HEK293T (cell line): ENCODE results near the gene GPR158.

Experiments used
- CTCF ChIA-PET: fragments of 350-600 bp; formaldehyde crosslinking; extraction: SDS; loops from one replicate; lab custom pipeline; 2021; ENCODE audit warnings: antibody characterized with exemption, inconsistent platforms; lab: Yijun Ruan, JAX
- POLR2A ChIA-PET: fragments of 350-600 bp; formaldehyde crosslinking; extraction: SDS; loops from one replicate; lab custom pipeline; 2020; ENCODE audit warnings: antibody characterized with exemption, inconsistent platforms; lab: Yijun Ruan, JAX
- DNase-seq: peaks from one replicate; pipeline ENCODE4 v3.0.0; 2012; ENCODE audit warnings: mixed read lengths; ENCODE audit errors: extremely low spot score
- ARNT ChIP-seq: fragments of 450-650 bp; IDR thresholded peaks from 2 replicates; pipeline ENCODE4 v1.6.1; 2017; ENCODE audit warnings: mild to moderate bottlenecking
- BHLHE40 ChIP-seq: fragments of 450-650 bp; IDR thresholded peaks from 2 replicates; pipeline ENCODE4 v1.6.1; 2016; ENCODE audit warnings: mild to moderate bottlenecking, moderate library complexity, borderline replicate concordance
- CTBP1 ChIP-seq: fragments of 450-650 bp; IDR thresholded peaks from 2 replicates; pipeline ENCODE4 v1.6.1; 2016; ENCODE audit warnings: borderline replicate concordance
- ELF4 ChIP-seq: fragments of 450-650 bp; IDR thresholded peaks from 2 replicates; pipeline ENCODE4 v1.6.1; 2017; ENCODE audit warnings: antibody characterized with exemption
- FOXA1 ChIP-seq: fragments of 450-650 bp; IDR thresholded peaks from 2 replicates; pipeline ENCODE4 v1.6.1; 2016; ENCODE audit warnings: mild to moderate bottlenecking
- FOXK2 ChIP-seq: fragments of 450-650 bp; IDR thresholded peaks from 2 replicates; pipeline ENCODE4 v1.6.1; 2016; ENCODE audit warnings: mild to moderate bottlenecking
- FOXM1 ChIP-seq: fragments of 450-650 bp; IDR thresholded peaks from 2 replicates; pipeline ENCODE4 v1.6.1; 2017; ENCODE audit warnings: mild to moderate bottlenecking, borderline replicate concordance
- HDGF ChIP-seq: fragments of 450-650 bp; IDR thresholded peaks from 2 replicates; pipeline ENCODE4 v1.6.1; 2017; ENCODE audit warnings: antibody characterized with exemption, borderline replicate concordance
- L3MBTL2 ChIP-seq: fragments of 450-650 bp; conservative IDR thresholded peaks from 2 replicates; pipeline ENCODE4 v1.6.1; 2016; ENCODE audit warnings: mild to moderate bottlenecking
- LEF1 ChIP-seq: fragments of 450-650 bp; IDR thresholded peaks from 2 replicates; pipeline ENCODE4 v1.6.1; 2017; ENCODE audit warnings: mild to moderate bottlenecking, borderline replicate concordance
- NFRKB ChIP-seq: fragments of 450-650 bp; IDR thresholded peaks from 2 replicates; pipeline ENCODE4 v1.6.1; 2016; ENCODE audit warnings: mild to moderate bottlenecking, moderate library complexity
- PKNOX1 ChIP-seq: fragments of 450-650 bp; IDR thresholded peaks from 2 replicates; pipeline ENCODE4 v1.6.1; 2016
- SP1 ChIP-seq: fragments of 450-650 bp; IDR thresholded peaks from 2 replicates; pipeline ENCODE4 v1.6.1; 2017
- SUZ12 ChIP-seq: fragments of 450-650 bp; IDR thresholded peaks from 2 replicates; pipeline ENCODE4 v1.6.1; 2016; ENCODE audit warnings: mild to moderate bottlenecking
- TARDBP ChIP-seq: fragments of 450-650 bp; IDR thresholded peaks from 2 replicates; pipeline ENCODE4 v1.6.1; 2016
- ZNF384 ChIP-seq: fragments of 450-650 bp; IDR thresholded peaks from 2 replicates; pipeline ENCODE4 v1.6.1; 2016

GPR158 gene

DNA sequence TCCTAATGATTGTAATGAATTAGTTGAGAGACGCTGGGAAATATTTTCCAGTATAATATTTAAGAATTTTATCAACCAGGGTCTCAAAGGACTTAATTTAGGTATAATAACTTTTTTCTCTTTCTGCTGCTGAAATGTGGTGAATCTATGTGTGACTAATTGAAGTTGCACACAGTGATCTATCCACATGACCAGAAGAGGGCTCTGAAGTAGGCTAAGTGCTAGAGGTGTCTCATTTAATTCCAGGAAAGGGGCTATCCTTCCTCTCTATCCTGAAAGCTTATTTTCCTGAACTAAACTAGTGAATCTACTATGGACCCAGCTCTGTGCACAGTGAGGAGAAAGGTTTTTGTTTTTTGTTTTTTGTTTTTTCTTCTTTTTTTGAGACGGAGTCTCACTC, 464.8 kb downstream of the GPR158 start:
- POLR2A ChIA-PET: no interaction called here
- CTCF ChIA-PET: interaction anchor here (0.6 kb wide), 1 partner anchor 598 kb away, joined by 4 read pairs; no protein-coding TSS in a partner anchor
- DNase-seq: no peak

DNA sequence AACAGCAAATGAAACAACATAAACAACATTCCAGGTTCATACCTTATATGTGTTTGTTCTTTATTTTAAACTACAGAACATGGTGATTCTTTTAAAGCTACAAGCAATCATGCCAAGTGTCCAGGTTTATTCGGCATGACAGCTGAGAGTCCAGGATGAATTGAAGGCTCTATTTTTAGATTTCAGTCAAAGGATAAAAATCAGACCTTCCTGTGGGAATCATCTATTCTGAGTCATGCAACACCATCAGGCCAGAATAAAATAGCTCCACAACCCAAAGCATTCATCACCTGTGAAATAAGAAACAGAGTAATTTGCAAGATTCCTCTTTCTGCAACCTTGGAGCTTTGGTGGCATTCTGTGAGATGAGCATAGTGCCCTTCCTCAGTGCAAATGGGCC, 466.8 kb downstream of the GPR158 start:
- TF ChIP-seq HDGF (no peak), SP1 (no peak), FOXA1 (no peak), NFRKB (no peak), ZNF384 (no peak), LEF1 (no peak), ARNT (no peak), ELF4 (no peak), SUZ12 (no peak), CTBP1 (no peak), PKNOX1 (no peak)
- ChIA-PET CTCF (no interaction called here), POLR2A (no interaction called here)
- DNase-seq: no peak

More for the DNA sequence above, 464.8 kb downstream of the GPR158 start:
- TF ChIP-seq CTBP1: no peak
- TF ChIP-seq ELF4: no peak

- DNase-seq: no peak
- ChIA-PET POLR2A (no interaction called here), CTCF (interaction anchor here (0.6 kb wide), 2 partner anchors 10 to 1133 kb away, joined by 3 to 4 read pairs; no protein-coding TSS in a partner anchor)
- TF ChIP-seq CTBP1 (no peak), ARNT (no peak), BHLHE40 (no peak), ELF4 (no peak), LEF1 (no peak), ZNF384 (no peak), FOXK2 (no peak), L3MBTL2 (no peak), NFRKB (no peak), FOXA1 (no peak)
Observed at GRCh38 chr10:25642721-25643120, 467.9 kb downstream of the GPR158 start.

- ChIA-PET CTCF (no interaction called here), POLR2A (no interaction called here)
- TF ChIP-seq BHLHE40: no peak
- no peak for TF ChIP-seq FOXK2
- TF ChIP-seq TARDBP: no peak
- TF ChIP-seq FOXM1: no peak
- no peak for TF ChIP-seq LEF1
- TF ChIP-seq PKNOX1: no peak
- TF ChIP-seq NFRKB: no peak
- no peak for TF ChIP-seq ZNF384
- no peak for TF ChIP-seq HDGF
- DNase-seq: no peak
Observed at GRCh38 chr10:25646371-25646770, 471.6 kb downstream of the GPR158 start.

- POLR2A ChIA-PET: no interaction called here
Observed at GRCh38 chr10:25651534-25651933, 476.7 kb downstream of the GPR158 start.

More at GRCh38 chr10:25651534-25651933, 476.7 kb downstream of the GPR158 start:
- no peak for DNase-seq
- TF ChIP-seq FOXK2: no peak
- TF ChIP-seq ZNF384: no peak
- CTCF ChIA-PET: no interaction called here
